Pancreas (tissue), 10 donors: ENCODE data around the gene ADAMTSL2. TPM values are rescaled to one million over a fixed set of nuclear protein-coding genes. Genes with fewer than 3 reads are reported as not detected.

Experiments
- ATAC-seq, 4 donors: fragments of 200-7000 bp; cut with Tn5 transposase; one replicate each; pipeline versions ENCODE4 v1.8.0 to v1.9.1; 2020; ENCODE audit warnings: mild to moderate bottlenecking in 4 of 4, moderate library complexity in 4 of 4
- DNase-seq, 6 donors: peaks; one replicate each; pipeline ENCODE4 v3.0.0-alpha.2; 2020
- FAIRE-seq: peaks from 2 replicates; lab custom pipeline; 2012; peaks lifted over from hg19 to GRCh38; lab: Jason Lieb, UNC
- H3K27ac ChIP-seq, 4 donors: fragments of 200-600 bp; sonication (generic); 1 replicate in 3 of 4; 2 replicates in 1 of 4; pipeline versions ENCODE4 v1.5.0 to v1.8.0; 2020
- H3K27me3 ChIP-seq, 4 donors: fragments of 200-600 bp; one replicate each; pipeline ENCODE4 v1.8.0; 2021
- H3K36me3 ChIP-seq, 3 donors: fragments of 200-600 bp; sonication (generic) in 1 of 3; one replicate each; pipeline versions ENCODE4 v1.5.0 to v1.8.0; 2020 to 2021
- H3K4me1 ChIP-seq, 3 donors: fragments of 200-600 bp; one replicate each; pipeline ENCODE4 v1.8.0; 2021
- H3K4me3 ChIP-seq, 4 donors: fragments of 200-600 bp; sonication (generic) in 2 of 4; one replicate each; pipeline versions ENCODE4 v1.5.0 to v1.8.0; 2020 to 2021
- H3K9me3 ChIP-seq, 4 donors: fragments of 200-600 bp; one replicate each; pipeline ENCODE4 v1.8.0; 2021
- CTCF ChIP-seq, 4 donors: fragments of 200-600 bp; sonication (generic) in 3 of 4; IDR thresholded peaks; one replicate each; pipeline versions ENCODE4 v1.5.0 to v1.8.0; 2021; ENCODE audit warnings: antibody characterized with exemption in 4 of 4
- WGBS, 2 donors: extraction: QIAGEN DNeasy Blood & Tissue Kit; methylation state at CpG; one replicate each; pipeline ENCODE4 v1.1.7; 2013; 5-methylcytosine and 5-hydroxymethylcytosine counted together
- intact Hi-C, 3 donors: fragments of 100-400 bp; cut with DNase I; formaldehyde crosslinking; loops; one replicate each; pipeline versions ENCODE4 v1.11.1 to v1.14.2; 2022
- polyA plus RNA-seq, 2 donors: library from polyadenylated mRNA; stranded (reverse); fragments of 200-250 nt; gene quantifications; one replicate each; pipeline ENCODE4 v1.2.3, GENCODE V29; 2013
- total RNA-seq, 6 donors: library from RNA; stranded (reverse); fragmentation: NEBNext Ultra II Directional in 4 of 6; extraction: Animal tissue kit (Norgen Biotek cat#: 25700) in 4 of 6; gene quantifications; one replicate each; pipeline versions ENCODE4 v1.2.1 to v1.2.4, GENCODE V29; 2021 to 2023
- donor health status: healthy with polysubstance abuse.
- donor health status: DM: no; HTN: no; CAD: no; lungs with moderate emphysema.
- donor health status: DM: no; HTN: no; CAD: no.
- donor health status: control.
- donor health status: control.
- donor health status: Bipolar disorder and iron deficiency.
- donor health status: DM: yes; HTN: yes; CAD: no.
- donor health status: DM: no; HTN: no; CAD: no.
- donor health status: DM: no; HTN: no; CAD: no.
- donor health status: DM: yes; HTN: yes; CAD: no.

Gene ADAMTSL2
- total and polyA plus RNA-seq, 8 donors: 1.5 to 12.9 (median 3.2) TPM

DNA sequence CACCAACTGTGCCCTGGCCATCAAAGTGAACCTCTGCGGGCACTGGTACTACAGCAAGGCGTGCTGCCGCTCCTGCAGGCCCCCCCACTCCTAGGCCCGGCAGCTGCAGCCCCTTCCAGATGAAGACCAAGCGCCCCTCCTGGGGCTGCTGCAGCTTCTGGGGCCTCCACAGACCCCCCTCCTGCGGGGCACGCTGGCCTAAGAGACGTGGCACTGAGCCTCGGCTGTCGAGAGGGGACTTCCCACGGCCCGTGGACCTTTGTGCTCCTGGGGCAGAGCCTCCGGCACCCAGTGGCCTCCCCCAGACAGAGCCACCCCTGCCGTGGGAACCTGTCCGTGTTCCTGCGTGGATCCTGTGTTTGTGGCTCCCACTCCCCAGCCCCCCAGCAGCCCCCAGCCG is 40.3 kb downstream of the ADAMTSL2 start:
- no peak overlapping the region for H3K27ac ChIP-seq

GRCh38 chr9:133575186-133576030 is 40.9 kb downstream of the ADAMTSL2 start:
- 62 to 78% methylated on average over 30 to 32 of the region's 32 CpGs for WGBS, 2 donors
- H3K36me3 ChIP-seq: no peaks in the 10 kb centered on the region
- H3K9me3 ChIP-seq: no peaks in the 10 kb centered on the region
- no peak overlapping the region for H3K4me3 ChIP-seq
- ATAC-seq (no peak), DNase-seq (peak in 1 of 6 donors; percentile 43), FAIRE-seq (no peak)
- TF ChIP-seq CTCF (IDR thresholded peaks at IDR 0.05): no peak
- intact Hi-C loops: no loop called here
- no peaks in the 10 kb centered on the region for H3K27me3 ChIP-seq
- H3K4me1 ChIP-seq: no peaks in the 10 kb centered on the region
- H3K27ac ChIP-seq: no peak overlapping the region

More for the DNA sequence above, 40.3 kb downstream of the ADAMTSL2 start:
- Histone ChIP-seq H3K4me1 (no peaks in the 10 kb centered on the region), H3K4me3 (no peak overlapping the region), H3K36me3 (no peaks in the 10 kb centered on the region), H3K9me3 (no peaks in the 10 kb centered on the region), H3K27me3 (no peaks in the 10 kb centered on the region)
- peak in 1 of 6 donors; percentile 58 for DNase-seq
- intact Hi-C loops: no loop called here
- TF ChIP-seq CTCF (IDR thresholded peaks at IDR 0.05): no peak
- 69 to 78% methylated on average over 17 of the region's 17 CpGs for WGBS, 2 donors
- no peak for FAIRE-seq
- no peak for ATAC-seq

GRCh38 chr9:133576031-133576874 is 41.7 kb downstream of the ADAMTSL2 start:
- no peak for TF ChIP-seq CTCF (IDR thresholded peaks at IDR 0.05)
- no peak overlapping the region for H3K4me3 ChIP-seq
- H3K9me3 ChIP-seq: no peaks in the 10 kb centered on the region
- DNase-seq: peak in 1 of 6 donors; percentile 15
- H3K27ac ChIP-seq: no peak overlapping the region
- FAIRE-seq: no peak
- intact Hi-C loops: no loop called here
- H3K36me3 ChIP-seq: no peaks in the 10 kb centered on the region
- no peaks in the 10 kb centered on the region for H3K4me1 ChIP-seq
- no peaks in the 10 kb centered on the region for H3K27me3 ChIP-seq
- WGBS, 2 donors: 43 to 53% methylated on average over 23 of the region's 23 CpGs
- no peak for ATAC-seq

- DNase-seq (peak in 1 of 6 donors; percentile 29), ATAC-seq (peak in 3 of 4 donors; percentile 13 to 36 (median 17)), FAIRE-seq (no peak)
- Histone ChIP-seq H3K4me1 (no peaks in the 10 kb centered on the region), H3K36me3 (no peaks in the 10 kb centered on the region), H3K4me3 (no peak overlapping the region), H3K9me3 (no peaks in the 10 kb centered on the region), H3K27me3 (no peaks in the 10 kb centered on the region), H3K27ac (no peak overlapping the region)
- intact Hi-C loops: no loop called here
- no peak for TF ChIP-seq CTCF (IDR thresholded peaks at IDR 0.05)
- 40 to 50% methylated on average over 34 of the region's 34 CpGs for WGBS, 2 donors
These were observed 42.6 kb downstream of the ADAMTSL2 start for GRCh38 chr9:133576875-133577736.
